ENCODE data around the gene KRTAP10-4. TPM values are rescaled to one million over a fixed set of nuclear protein-coding genes. Genes with fewer than 3 reads are reported as not detected.
"Not testable (repeated sequence)": the region's sequence is repeated elsewhere in the genome, so short reads cannot be mapped to it uniquely, and the experiment has no call there.

Gene KRTAP10-4
- total and polyA plus RNA-seq, 12 donors = not detected

- intact Hi-C loops (cut with DNase I) = no loop called here
- no peak for TF ChIP-seq POLR2A (IDR thresholded peaks at IDR 0.05)
- no peak for TF ChIP-seq CTCF (IDR thresholded peaks at IDR 0.05)
- Histone ChIP-seq H3K9me3 (replicated peaks in 1 of 3) (no peaks in the 10 kb centered on the region), H3K4me1 (replicated peaks in 1 of 2) (no peaks in the 10 kb centered on the region), H3K27me3 (no peaks in the 10 kb centered on the region), H3K4me3 (no peak overlapping the region), H3K27ac (no peak overlapping the region), H3K36me3 (replicated peaks in 1 of 2) (no peaks in the 10 kb centered on the region)
- peak in 1 of 7 donors; percentile 31 for DNase-seq
- WGBS, 4 donors = 67 to 79% (median 71%) methylated on average over 6 to 9 of the region's 9 CpGs
Observed at GRCh38 chr21:44596068-44596725, 22.7 kb downstream of the KRTAP10-4 start.

GRCh38 chr21:44598061-44598460, 24.5 kb downstream of the KRTAP10-4 start:
- 68 to 79% (median 76%) methylated on average over 11 of the region's 11 CpGs for WGBS, 4 donors
- peaks cover 8% of the 10 kb centered on the region for H3K27me3 ChIP-seq
- no peaks in the 10 kb centered on the region for H3K4me1 ChIP-seq (replicated peaks in 1 of 2)
- no peak overlapping the region for H3K27ac ChIP-seq
- H3K36me3 ChIP-seq (replicated peaks in 1 of 2) = no peaks in the 10 kb centered on the region
- H3K4me3 ChIP-seq = no peak overlapping the region
- intact Hi-C loops (cut with DNase I) = no loop called here
- TF ChIP-seq POLR2A (IDR thresholded peaks at IDR 0.05) (no peak), CTCF (IDR thresholded peaks at IDR 0.05) (no peak)
- H3K9me3 ChIP-seq (replicated peaks in 1 of 3) = no peaks in the 10 kb centered on the region
- DNase-seq = no peak

GRCh38 chr21:44599264-44600029, 25.9 kb downstream of the KRTAP10-4 start:
- H3K36me3 ChIP-seq (replicated peaks in 1 of 2) = no peaks in the 10 kb centered on the region
- H3K9me3 ChIP-seq (replicated peaks in 1 of 3) = no peaks in the 10 kb centered on the region
- TF ChIP-seq POLR2A (IDR thresholded peaks at IDR 0.05) (no peak), CTCF (IDR thresholded peaks at IDR 0.05) (no peak)
- H3K27ac ChIP-seq = no peak overlapping the region
- intact Hi-C loops (cut with DNase I) = no loop called here
- no peak for DNase-seq
- H3K4me3 ChIP-seq = no peak overlapping the region
- 68 to 76% (median 71%) methylated on average over 8 of the region's 8 CpGs for WGBS, 4 donors
- H3K4me1 ChIP-seq (replicated peaks in 1 of 2) = no peaks in the 10 kb centered on the region
- H3K27me3 ChIP-seq = peaks cover 8% of the 10 kb centered on the region

GRCh38 chr21:44600118-44600978, 26.8 kb downstream of the KRTAP10-4 start, which contains the start of gene KRTAP10-7:
Gene KRTAP10-7 (plus strand): TSS chr21:44600597. CDS start chr21:44600622, 25 bp downstream.
- H3K4me3 ChIP-seq; DNase-seq; H3K9me3 ChIP-seq (replicated peaks in 1 of 3); H3K27ac ChIP-seq; H3K36me3 ChIP-seq (replicated peaks in 1 of 2); intact Hi-C loops (cut with DNase I); H3K4me1 ChIP-seq (replicated peaks in 1 of 2); H3K27me3 ChIP-seq: not testable (repeated sequence)
- WGBS, 4 donors = 62 to 71% (median 64%) methylated on average over 14 to 23 of the region's 23 CpGs

GRCh38 chr21:44601091-44601490, 27.6 kb downstream of the KRTAP10-4 start:
- H3K36me3 ChIP-seq (replicated peaks in 1 of 2); H3K27ac ChIP-seq; H3K4me1 ChIP-seq (replicated peaks in 1 of 2); H3K4me3 ChIP-seq; intact Hi-C loops (cut with DNase I); DNase-seq; H3K9me3 ChIP-seq (replicated peaks in 1 of 3); H3K27me3 ChIP-seq: not testable (repeated sequence)
- WGBS, 4 donors = 59 to 74% (median 66%) methylated on average over 8 to 10 of the region's 10 CpGs
